ENCODE measurements around the gene ETV3. TPM values are rescaled to one million over a fixed set of nuclear protein-coding genes. Genes with fewer than 3 reads are reported as not detected.
A peak's percentile ranks its signal among the peaks of the same experiment; 100 is the strongest.

ETV3 gene
- total RNA-seq, 1 experiment from 2014 or later, result 36.3 TPM

DNA sequence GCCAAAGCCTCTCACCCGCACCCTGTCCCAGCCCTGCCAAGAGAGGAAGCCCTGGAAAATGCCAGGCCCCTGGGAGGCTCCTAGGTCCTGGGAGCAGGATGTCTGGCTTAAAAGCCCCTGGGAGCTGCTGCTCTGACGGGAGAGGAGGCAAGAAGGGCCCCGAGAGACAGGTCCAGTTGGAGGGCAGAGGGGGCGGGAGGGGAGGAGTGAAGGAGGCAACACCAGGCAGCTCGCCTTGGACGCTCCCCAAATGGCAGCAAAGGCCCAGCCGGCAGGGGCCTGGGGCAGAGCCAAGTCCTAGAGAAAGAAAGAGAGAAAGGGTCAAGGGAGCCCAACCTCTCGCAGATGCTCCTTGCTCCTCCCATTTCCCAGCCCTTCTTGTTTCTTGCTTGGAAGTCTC, 45.4 kb downstream of the ETV3 start:
- no peaks in the 10 kb centered on the region for H3K79me1 ChIP-seq (ENCODE audit: insufficient read depth, low read depth, low read length, poor library complexity, severe bottlenecking)
- H4K20me1 ChIP-seq (ENCODE audit: control insufficient read depth, insufficient read depth, insufficient read length), result no peaks in the 10 kb centered on the region
- H2BK5ac ChIP-seq (ENCODE audit: insufficient read length, low read length), result no peak overlapping the region
- H2BK12ac ChIP-seq (ENCODE audit: insufficient read length, low read depth, low read length), result no peak overlapping the region
- no peaks in the 10 kb centered on the region for H3K27me3 Mint-ChIP-seq (ENCODE audit: low read depth)
- no peak overlapping the region for H2AK5ac ChIP-seq (ENCODE audit: insufficient read length, low read length)
- no peak overlapping the region for H3K27ac ChIP-seq (ENCODE audit: insufficient read length, low read depth, low read length)
- DNase-seq, result peak; percentile 33
- H3K27ac Mint-ChIP-seq, result 0 out of 7 replicates have a peak overlapping the region, but pooled peaks of 1 of the 3 experiments have one; percentile 43
- no peak overlapping the region for H3K56ac ChIP-seq (ENCODE audit: insufficient read length, low read depth, low read length)
- H3K4me2 ChIP-seq (ENCODE audit: insufficient read depth, insufficient read length, low read length), result no peak overlapping the region
- H3K9me3 ChIP-seq (ENCODE audit: control insufficient read depth, low read depth, low read length), result no peaks in the 10 kb centered on the region
- H3K14ac ChIP-seq (ENCODE audit: insufficient read depth, low read length), result no peak overlapping the region
- no peak overlapping the region for H4K91ac ChIP-seq (ENCODE audit: insufficient read length, low read depth, low read length)
- no peak overlapping the region for H3K4ac ChIP-seq (ENCODE audit: low read depth, low read length)
- no peak overlapping the region for H3K4me3 Mint-ChIP-seq
- H3K4me1 ChIP-seq (ENCODE audit: insufficient read depth, low read length), result 0 out of 2 replicates have a peak, but pooled peaks cover 2% of the 10 kb centered on the region
- no peak overlapping the region for H2BK20ac ChIP-seq (ENCODE audit: low read depth, low read length, poor library complexity, severe bottlenecking)
- H2AFZ ChIP-seq (ENCODE audit: low read length), result no peak overlapping the region
- H3K9me3 Mint-ChIP-seq, result no peaks in the 10 kb centered on the region
- H2BK15ac ChIP-seq (ENCODE audit: low read depth, low read length), result no peak overlapping the region
- H4K5ac ChIP-seq (ENCODE audit: insufficient read length, low read depth, low read length), result no peak overlapping the region
- no peaks in the 10 kb centered on the region; a peak in 1 of 7 replicates for H3K36me3 Mint-ChIP-seq (ENCODE audit: insufficient read depth in 1 of 3, low read depth in 3 of 3)
- H3K27me3 ChIP-seq (ENCODE audit: insufficient read depth, low read length), result no peaks in the 10 kb centered on the region
- H3T11ph ChIP-seq (ENCODE audit: low read length), result no peak overlapping the region
- no peak overlapping the region for H2BK120ac ChIP-seq (ENCODE audit: low read depth, low read length, poor library complexity, severe bottlenecking)
- no peaks in the 10 kb centered on the region for H3K23me2 ChIP-seq (ENCODE audit: insufficient read length, low read depth, low read length, poor library complexity, severe bottlenecking)
- H3K79me2 ChIP-seq (ENCODE audit: insufficient read depth, low read length), result no peaks in the 10 kb centered on the region
- no peak overlapping the region for H3K9ac ChIP-seq (ENCODE audit: extremely low read depth, insufficient read length, low read length)
- no peak overlapping the region for H3K23ac ChIP-seq (ENCODE audit: insufficient read length, low read depth, low read length)
- TF ChIP-seq, protein P1, sequence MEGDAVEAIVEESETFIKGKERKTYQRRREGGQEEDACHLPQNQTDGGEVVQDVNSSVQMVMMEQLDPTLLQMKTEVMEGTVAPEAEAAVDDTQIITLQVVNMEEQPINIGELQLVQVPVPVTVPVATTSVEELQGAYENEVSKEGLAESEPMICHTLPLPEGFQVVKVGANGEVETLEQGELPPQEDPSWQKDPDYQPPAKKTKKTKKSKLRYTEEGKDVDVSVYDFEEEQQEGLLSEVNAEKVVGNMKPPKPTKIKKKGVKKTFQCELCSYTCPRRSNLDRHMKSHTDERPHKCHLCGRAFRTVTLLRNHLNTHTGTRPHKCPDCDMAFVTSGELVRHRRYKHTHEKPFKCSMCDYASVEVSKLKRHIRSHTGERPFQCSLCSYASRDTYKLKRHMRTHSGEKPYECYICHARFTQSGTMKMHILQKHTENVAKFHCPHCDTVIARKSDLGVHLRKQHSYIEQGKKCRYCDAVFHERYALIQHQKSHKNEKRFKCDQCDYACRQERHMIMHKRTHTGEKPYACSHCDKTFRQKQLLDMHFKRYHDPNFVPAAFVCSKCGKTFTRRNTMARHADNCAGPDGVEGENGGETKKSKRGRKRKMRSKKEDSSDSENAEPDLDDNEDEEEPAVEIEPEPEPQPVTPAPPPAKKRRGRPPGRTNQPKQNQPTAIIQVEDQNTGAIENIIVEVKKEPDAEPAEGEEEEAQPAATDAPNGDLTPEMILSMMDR (conservative IDR thresholded peaks at IDR 0.05), result no peak
- WGBS (ENCODE audit: extremely low coverage, insufficient read length, low lambda C conversion rate), result no CpG with 5 or more reads among the region's 8 CpGs
- H4K8ac ChIP-seq (replicated peaks; ENCODE audit: insufficient read length, low read depth, low read length), result no peak overlapping the region
- H3K4me1 Mint-ChIP-seq, result peaks cover 19 to 28% of the 10 kb centered on the region in 2 experiments
- no peak overlapping the region for H3K18ac ChIP-seq (ENCODE audit: insufficient read length, low read depth, low read length)
